GM12874 (cell line): ENCODE measurements around the gene RAB11B.

Experiments used
- TF ChIP-seq, protein P1 (sequence below): IDR thresholded peaks from 2 replicates; pipeline ENCODE4 v1.5.1; 2011; ENCODE audit warnings: low read depth, mild to moderate bottlenecking, control low read depth, low read length, moderate library complexity; ENCODE audit not compliant: insufficient read depth

Gene RAB11B

DNA sequence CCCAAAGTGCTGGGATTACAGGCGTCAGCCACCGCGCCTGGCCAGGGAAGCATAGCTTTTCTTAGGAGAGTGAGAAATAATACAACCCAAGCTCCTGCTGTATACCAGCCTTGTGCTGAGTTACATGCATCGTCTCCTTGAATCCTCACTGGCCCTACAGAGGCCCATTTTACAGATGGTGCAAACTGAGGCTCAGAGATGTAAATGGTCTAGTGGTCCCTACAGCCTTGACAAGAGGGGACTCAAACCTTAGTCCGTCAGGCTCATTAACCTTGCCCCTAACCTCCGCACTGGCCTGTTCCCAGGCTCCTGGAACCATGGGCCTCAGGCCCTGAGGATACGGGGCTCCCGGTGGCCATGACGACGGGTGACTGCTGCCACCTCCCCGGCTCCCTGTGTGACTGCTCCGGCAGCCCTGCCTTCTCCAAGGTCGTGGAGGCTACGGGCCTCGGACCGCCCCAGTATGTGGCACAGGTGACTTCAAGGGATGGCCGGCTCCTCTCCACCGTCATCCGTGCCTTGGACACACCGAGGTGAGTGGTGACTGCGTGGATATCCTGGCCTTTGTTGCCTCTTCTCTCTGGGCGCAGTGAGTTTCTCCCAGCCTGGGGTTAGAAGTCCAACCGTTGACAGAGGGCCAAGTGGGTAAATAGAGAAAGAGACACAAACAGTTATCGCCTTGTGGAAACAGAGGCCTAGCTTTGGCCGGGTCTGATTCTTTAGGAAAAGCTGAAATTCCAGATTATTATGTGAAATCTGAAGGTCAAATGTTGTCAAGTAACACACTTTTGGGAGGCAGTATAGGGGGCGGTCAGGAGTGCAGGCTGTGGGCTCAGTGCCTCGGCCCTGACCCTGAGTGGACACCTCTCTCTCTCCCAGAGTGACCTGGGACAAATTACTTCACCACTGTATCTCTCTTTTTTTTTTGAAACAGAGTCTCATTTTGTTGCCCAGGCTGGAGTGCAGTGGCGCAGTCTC is 31.6 kb downstream of the RAB11B start:
- TF ChIP-seq, protein P1, sequence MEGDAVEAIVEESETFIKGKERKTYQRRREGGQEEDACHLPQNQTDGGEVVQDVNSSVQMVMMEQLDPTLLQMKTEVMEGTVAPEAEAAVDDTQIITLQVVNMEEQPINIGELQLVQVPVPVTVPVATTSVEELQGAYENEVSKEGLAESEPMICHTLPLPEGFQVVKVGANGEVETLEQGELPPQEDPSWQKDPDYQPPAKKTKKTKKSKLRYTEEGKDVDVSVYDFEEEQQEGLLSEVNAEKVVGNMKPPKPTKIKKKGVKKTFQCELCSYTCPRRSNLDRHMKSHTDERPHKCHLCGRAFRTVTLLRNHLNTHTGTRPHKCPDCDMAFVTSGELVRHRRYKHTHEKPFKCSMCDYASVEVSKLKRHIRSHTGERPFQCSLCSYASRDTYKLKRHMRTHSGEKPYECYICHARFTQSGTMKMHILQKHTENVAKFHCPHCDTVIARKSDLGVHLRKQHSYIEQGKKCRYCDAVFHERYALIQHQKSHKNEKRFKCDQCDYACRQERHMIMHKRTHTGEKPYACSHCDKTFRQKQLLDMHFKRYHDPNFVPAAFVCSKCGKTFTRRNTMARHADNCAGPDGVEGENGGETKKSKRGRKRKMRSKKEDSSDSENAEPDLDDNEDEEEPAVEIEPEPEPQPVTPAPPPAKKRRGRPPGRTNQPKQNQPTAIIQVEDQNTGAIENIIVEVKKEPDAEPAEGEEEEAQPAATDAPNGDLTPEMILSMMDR: no peak

DNA sequence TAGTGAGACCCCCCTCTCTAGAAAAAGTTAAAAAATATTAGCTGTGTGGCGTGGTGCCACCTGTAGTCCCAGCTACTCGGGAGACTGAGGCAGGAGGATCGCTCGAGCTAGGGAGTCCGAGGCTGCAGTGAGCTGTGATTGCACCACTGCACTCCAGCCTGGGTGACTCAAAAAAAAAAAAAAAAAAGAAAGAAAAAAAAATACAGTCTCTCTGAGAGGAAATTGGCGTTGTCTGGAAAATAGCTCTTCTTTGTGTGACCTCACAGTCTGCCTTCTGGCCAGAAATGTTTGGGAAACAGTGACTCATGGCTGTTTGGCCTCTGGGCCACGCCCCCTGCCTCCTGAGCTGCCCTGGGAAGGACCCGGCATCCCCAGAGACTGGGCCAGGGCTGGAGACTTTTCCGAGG is 33.7 kb downstream of the RAB11B start:
- TF ChIP-seq, protein P1: no peak

DNA sequence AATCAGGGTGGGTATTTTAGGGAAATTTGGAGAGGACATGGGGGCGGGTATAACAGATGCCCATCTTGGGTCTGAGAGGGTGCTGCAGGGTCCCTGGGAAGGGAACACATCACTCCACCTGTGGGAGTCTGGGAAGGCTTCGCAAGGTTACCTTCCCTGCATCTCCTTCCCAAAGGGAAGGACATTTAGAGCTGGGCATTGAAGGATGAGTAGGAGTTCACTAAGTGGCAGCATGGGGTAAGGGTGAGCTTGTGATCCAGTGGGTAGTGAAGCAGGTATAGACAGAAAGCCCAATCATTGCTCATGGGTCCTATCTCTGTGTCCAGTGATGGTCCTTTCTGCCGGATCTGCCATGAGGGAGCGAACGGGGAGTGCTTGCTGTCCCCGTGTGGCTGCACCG is 36.1 kb downstream of the RAB11B start:
- TF ChIP-seq, protein P1: no peak

DNA sequence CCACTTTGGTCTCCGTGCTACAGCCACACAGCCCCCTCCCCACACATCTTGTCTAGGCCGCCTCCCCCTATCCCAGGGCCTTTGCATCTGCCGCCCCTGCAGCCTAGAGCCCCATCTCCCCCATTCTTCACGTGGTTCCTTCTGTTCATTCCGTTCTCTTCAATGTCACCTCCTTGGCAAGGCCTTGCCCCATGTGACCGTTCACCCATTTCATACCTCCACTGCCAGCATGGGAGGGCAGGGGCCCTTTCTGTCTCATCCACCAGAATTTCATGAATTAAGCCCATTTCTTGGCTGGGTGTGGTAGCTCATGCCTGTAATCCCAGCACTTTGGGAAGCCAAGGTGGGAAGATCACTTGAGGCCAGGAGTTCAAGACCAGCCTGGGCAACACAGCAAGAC is 38.9 kb downstream of the RAB11B start:
- TF ChIP-seq, protein P1: no peak

DNA sequence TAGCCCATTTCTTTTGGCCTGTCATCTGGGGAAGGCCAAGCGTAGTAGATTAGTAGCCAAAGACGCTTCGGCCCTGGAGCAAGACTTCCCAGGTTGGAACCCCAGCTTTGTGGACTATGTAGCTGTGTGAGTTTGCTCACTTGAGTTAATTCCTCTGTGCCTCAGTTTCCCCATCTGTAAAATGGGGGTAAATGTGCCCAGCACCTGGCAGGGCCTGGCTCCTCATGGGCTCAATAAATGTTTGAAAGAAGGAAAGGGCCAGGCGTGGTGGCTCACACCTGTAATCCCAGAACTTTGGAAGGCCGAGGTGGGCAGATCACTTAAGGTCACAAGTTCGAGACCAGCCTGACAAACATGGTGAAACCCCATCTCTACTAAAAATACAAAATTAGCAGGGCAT is 39.7 kb downstream of the RAB11B start:
- TF ChIP-seq, protein P1: no peak

DNA sequence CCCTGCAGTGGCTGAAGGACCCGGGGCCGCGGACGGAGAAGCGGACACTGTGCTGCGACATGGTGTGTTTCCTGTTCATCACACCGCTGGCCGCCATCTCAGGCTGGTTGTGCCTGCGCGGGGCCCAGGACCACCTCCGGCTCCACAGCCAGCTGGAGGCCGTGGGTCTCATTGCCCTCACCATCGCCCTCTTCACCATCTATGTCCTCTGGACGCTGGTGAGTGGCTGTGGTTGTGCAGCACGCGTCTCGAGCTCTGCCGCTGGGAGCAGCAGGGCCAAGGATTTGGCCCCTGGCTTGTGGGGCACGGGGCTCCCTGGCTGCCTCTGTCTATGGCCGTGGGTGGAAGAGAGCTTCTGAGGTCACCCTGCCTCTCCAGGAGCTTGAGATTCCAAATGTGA is 40.5 kb downstream of the RAB11B start:
- TF ChIP-seq, protein P1: no peak

DNA sequence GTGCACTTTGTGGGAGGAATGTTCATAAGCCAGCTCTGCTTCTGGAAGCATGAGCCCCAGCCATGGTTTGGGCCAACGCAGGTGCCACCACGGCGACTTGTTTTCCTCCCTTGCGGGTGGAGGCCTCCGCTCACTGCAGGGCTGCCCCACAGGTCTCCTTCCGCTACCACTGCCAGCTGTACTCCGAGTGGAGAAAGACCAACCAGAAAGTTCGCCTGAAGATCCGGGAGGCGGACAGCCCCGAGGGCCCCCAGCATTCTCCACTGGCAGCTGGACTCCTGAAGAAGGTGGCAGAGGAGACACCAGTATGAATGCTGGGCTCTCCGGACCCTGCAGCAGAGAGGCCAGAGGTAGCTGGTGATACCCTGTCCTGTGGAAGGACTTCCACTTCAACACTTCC is 48.1 kb downstream of the RAB11B start:
- TF ChIP-seq, protein P1: no peak
